ENCODE results near the gene CRX. TPM values are rescaled to one million over a fixed set of nuclear protein-coding genes. Genes with fewer than 3 reads are reported as not detected.

CRX gene
- total and polyA plus RNA-seq, 10 donors: 0.09 TPM; not detected in 9

GRCh38 chr19:47885067-47885463, 63.3 kb downstream of the CRX start:
- 75 to 85% (median 84%) methylated on average over 5 of the region's 5 CpGs for WGBS, 5 donors

GRCh38 chr19:47886010-47886559, 64.3 kb downstream of the CRX start, which contains the start of gene SULT2A1:
Gene SULT2A1 (minus strand): TSS chr19:47886315. CDS start chr19:47886257, 58 bp downstream.
- 74 to 85% (median 79%) methylated on average over 12 of the region's 12 CpGs for WGBS, 5 donors
- Histone ChIP-seq H3K9me3 (no peaks in the 10 kb centered on the region), H3K4me1 (no peaks in the 10 kb centered on the region), H3K36me3 (no peaks in the 10 kb centered on the region), H3K27ac (no peak within 1 kb of the TSS), H3K4me3 (no peak within 1 kb of the TSS), H3K27me3 (replicated peaks in 1 of 7) (peaks cover 0 to 12% (median 0%) of the 10 kb centered on the region in 7 donors)
- intact Hi-C loops (cut with DNase I; ENCODE audit: low total_unique reads): no loop called here
- no peak for TF ChIP-seq POLR2AphosphoS5 (IDR thresholded peaks at IDR 0.05)
- no peak for TF ChIP-seq CTCF (IDR thresholded peaks at IDR 0.05 in 8 of 11, conservative IDR thresholded peaks at IDR 0.05 in 3 of 11)
- TF ChIP-seq POLR2A (IDR thresholded peaks at IDR 0.05): no peak
- no peak for DNase-seq

More at GRCh38 chr19:47885067-47885463, 63.3 kb downstream of the CRX start:
- no peak for DNase-seq
- no peaks in the 10 kb centered on the region for H3K36me3 ChIP-seq
- H3K4me1 ChIP-seq: no peaks in the 10 kb centered on the region
- intact Hi-C loops (cut with DNase I; ENCODE audit: low total_unique reads): no loop called here
- TF ChIP-seq POLR2A (IDR thresholded peaks at IDR 0.05): no peak
- TF ChIP-seq POLR2AphosphoS5 (IDR thresholded peaks at IDR 0.05): no peak
- TF ChIP-seq CTCF (IDR thresholded peaks at IDR 0.05 in 8 of 11, conservative IDR thresholded peaks at IDR 0.05 in 3 of 11): no peak
- H3K27me3 ChIP-seq (replicated peaks in 1 of 7): peaks cover 0 to 12% (median 0%) of the 10 kb centered on the region in 7 donors
- H3K9me3 ChIP-seq: no peaks in the 10 kb centered on the region
- no peak overlapping the region for H3K27ac ChIP-seq
- no peak overlapping the region for H3K4me3 ChIP-seq

GRCh38 chr19:47890865-47891621, 69.3 kb downstream of the CRX start:
- intact Hi-C loops (cut with DNase I; ENCODE audit: low total_unique reads): no loop called here
- Histone ChIP-seq H3K4me1 (no peaks in the 10 kb centered on the region), H3K27ac (peak overlapping the region in 7 of 8 donors; percentile 43 to 82 (median 73)), H3K9me3 (peaks cover 0 to 32% (median 20%) of the 10 kb centered on the region in 8 donors), H3K36me3 (no peaks in the 10 kb centered on the region), H3K4me3 (no peak overlapping the region), H3K27me3 (replicated peaks in 1 of 7) (peaks cover 0 to 3% (median 0%) of the 10 kb centered on the region in 7 donors)
- 55 to 61% (median 56%) methylated on average over 7 of the region's 7 CpGs for WGBS, 5 donors
- DNase-seq: no peak
- TF ChIP-seq POLR2A (IDR thresholded peaks at IDR 0.05) (no peak), CTCF (IDR thresholded peaks at IDR 0.05 in 8 of 11, conservative IDR thresholded peaks at IDR 0.05 in 3 of 11) (no peak), POLR2AphosphoS5 (IDR thresholded peaks at IDR 0.05) (no peak)

DNA sequence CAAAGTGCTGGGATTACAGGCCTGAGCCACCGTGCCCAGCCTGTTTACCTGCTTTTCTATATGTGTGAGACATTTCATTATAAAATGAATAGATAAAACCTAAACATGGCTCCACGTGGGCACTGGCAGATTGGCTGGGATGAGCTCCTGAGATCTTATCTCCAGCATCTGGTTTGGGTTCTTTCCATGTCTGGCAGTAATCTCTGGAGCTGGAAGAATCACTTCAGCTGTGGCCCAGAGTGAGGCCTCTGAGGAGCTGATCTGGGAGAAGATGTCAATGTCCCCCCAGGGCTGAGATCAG, 69.8 kb downstream of the CRX start:
- intact Hi-C loops (cut with DNase I; ENCODE audit: low total_unique reads): no loop called here
- Histone ChIP-seq H3K36me3 (no peaks in the 10 kb centered on the region), H3K4me1 (no peaks in the 10 kb centered on the region), H3K9me3 (peaks cover 0 to 37% (median 25%) of the 10 kb centered on the region in 8 donors), H3K4me3 (no peak overlapping the region), H3K27me3 (replicated peaks in 1 of 7) (peaks cover 0 to 3% (median 0%) of the 10 kb centered on the region in 7 donors), H3K27ac (peak overlapping the region in 7 of 8 donors; percentile 43 to 82 (median 73))
- TF ChIP-seq POLR2AphosphoS5 (IDR thresholded peaks at IDR 0.05): no peak
- TF ChIP-seq POLR2A (IDR thresholded peaks at IDR 0.05): no peak
- no peak for TF ChIP-seq CTCF (IDR thresholded peaks at IDR 0.05 in 8 of 11, conservative IDR thresholded peaks at IDR 0.05 in 3 of 11)
- DNase-seq: no peak
- WGBS, 5 donors: 41 to 67% (median 53%) methylated on average over 2 of the region's 2 CpGs

Data from spleen (tissue), 11 donors.